NCI-H226 (cell line): ENCODE data around the gene DRC1.

Experiments
- DNase-seq: peaks from one replicate; pipeline ENCODE4 v3.0.0-alpha.2; 2015

DRC1 gene

DNA sequence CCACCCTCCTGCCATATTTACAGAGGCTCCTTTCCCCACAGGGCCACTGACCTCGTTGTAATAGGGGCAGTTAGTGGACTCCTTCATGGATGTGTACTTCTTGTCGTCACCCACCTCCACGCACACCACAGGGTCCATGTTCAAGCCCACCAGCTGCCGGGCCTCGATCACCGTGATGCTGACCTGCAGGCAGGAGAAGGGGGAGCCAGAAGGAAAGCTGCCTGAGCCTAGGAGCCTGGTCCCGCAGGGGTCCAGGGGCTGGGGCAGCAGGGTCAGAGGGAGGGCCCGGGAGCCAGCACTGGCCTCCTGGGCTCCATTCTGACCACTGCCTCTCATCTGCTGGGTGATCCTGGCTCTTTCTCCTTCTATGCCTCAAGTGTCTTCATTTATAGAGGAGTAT, 93.2 kb downstream of the DRC1 start:
- no peak for DNase-seq

DNA sequence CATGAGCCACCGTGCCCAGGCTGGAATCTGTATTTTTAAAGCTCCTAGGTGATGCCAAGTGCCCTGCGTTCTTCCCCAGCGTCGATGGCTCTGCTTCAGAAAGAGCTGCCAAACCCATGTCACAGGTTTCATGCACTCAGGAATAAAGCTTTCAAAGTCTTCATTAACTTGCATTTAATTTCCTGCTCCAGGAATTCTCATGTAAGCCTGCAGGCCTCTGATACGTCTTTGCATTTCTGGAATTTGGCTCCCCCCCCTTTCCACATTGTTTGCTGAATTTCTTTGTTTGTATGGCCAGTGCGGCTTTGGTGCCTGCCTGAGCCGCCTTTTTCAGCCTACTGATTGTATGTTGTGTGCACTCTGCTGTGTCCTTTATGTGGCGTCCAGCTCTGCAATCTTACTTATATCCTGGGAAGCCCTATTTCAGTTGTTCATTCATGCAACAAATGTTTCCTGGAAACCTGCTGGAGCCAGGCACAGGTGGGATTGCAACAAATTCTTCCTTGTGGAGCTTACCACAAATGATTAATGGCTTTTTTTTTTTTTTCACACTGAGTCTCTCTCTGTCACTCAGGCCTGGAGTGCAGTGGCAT, 94.1 kb downstream of the DRC1 start:
- DNase-seq = peak; percentile 65

DNA sequence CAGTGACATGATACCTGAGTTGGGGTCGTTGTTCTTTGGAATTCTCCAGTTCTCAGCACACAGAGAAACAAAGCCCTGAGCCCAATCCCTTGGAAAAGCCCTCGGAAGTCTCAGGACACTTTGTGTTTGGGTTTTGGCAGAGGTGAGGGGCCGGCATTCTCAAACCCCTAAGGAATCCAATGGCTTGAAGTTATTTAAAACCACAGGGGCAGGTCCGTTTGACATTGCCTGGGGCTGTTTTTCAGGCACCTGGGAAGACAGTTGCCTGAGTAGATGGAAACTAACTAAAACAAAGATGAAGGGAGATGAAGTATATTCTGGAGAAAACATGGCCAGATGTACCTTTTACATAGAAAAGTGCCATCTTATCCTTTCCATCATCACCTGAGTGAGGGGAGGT, 98.7 kb downstream of the DRC1 start:
- DNase-seq = no peak

DNA sequence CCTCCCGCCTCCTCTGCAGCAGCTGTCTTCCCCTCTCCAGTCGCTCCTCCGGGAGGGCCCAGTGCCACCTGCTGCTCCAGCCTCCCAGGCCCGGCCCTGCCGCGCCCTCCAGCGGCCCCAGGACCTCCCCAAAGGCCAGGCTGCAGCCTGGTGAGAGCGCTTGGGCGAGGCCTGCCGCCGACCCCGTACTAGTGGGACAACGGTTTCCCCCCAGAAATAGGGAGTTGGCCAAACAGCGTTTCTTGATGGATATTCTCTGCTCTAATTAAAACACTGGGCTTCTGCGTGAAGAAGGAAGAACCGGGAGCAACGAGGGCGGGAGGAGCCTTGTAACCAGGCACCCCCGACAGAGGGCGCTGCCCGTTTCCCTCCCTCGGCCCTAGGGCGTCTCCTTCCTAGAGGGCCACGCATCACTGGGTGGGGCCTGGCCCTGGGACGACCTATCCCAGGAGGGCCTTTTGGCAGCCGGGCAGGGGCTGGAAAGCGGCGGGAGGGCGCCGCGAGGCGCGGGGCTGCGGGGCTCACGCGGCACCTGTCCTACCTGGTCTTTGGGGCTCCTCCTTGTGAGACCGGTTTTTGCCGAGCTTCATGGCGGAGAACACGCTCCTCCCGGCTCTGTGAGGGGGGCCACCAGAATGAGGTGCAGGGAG, 101.6 kb downstream of the DRC1 start:
- DNase-seq = peak; percentile 71

DNA sequence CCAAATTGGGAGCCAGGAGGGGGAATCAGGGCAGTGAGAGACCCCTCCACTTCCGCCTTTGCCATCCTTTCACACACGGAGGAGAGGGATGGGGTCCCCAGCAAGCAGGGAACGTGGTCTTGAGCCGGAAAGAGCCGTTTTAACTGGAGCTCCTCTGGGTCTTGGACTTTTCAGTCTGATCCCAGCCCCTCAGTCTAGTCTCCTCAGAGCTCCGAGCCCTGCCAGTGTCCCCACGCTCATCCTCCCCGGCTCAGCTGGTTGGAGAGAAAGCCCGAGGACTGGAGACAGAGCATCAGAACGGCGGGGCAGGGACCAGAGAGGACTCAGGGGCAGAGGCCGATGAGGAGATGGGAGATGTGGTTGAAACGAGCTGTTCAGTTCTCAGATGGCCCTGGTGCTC, 102.3 kb downstream of the DRC1 start:
- no peak for DNase-seq

DNA sequence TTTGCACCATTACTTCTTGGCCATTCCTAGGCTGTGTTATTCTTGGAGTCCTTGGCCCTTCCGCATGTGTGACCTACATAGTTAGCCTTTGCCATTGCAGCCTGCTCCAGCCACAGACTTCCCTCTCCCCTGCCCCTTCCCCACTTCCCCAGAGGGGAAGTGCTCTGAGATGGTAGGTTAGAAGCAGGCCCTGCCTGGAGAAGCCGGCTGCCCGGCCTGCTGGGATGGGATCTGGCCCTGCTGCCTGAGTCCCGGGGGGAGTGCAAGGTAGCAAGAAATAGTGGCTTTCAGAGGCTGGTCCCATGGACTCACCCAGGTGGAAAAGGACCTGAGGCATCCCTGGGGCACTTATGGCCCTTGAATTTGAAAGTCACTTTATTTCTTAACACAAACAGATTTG, 104.6 kb downstream of the DRC1 start:
- no peak for DNase-seq
